AG04449 (cell line): ENCODE results near the gene NLGN4Y.

Experiments used
- CTCF ChIA-PET: fragments of 350-600 bp; formaldehyde crosslinking; extraction: SDS; loops from one replicate; lab custom pipeline; 2021; ENCODE audit warnings: antibody characterized with exemption; lab: Yijun Ruan, JAX
- POLR2A ChIA-PET: fragments of 400-600, 350-600 bp; formaldehyde crosslinking; extraction: SDS; loops from one replicate; lab custom pipeline; 2020; ENCODE audit warnings: antibody characterized with exemption, inconsistent platforms; lab: Yijun Ruan, JAX
- DNase-seq: peaks from one replicate; pipeline ENCODE4 v3.0.0-alpha.2; 2010; ENCODE audit warnings: low read depth, low spot score
- H3K4me3 ChIP-seq: 2 replicates; pipeline ENCODE4 v1.5.1; 2011; ENCODE audit warnings: low read depth, mild to moderate bottlenecking, control low read depth, low read length
- CTCF ChIP-seq: IDR thresholded peaks from one replicate; pipeline ENCODE4 v1.5.1; 2011; ENCODE audit warnings: mild to moderate bottlenecking, moderate library complexity, low read length, control low read depth, inconsistent platforms; ENCODE audit not compliant: insufficient read depth; ENCODE audit errors: missing control alignments

NLGN4Y gene

GRCh38 chrY:14586725-14587124 lies 62.4 kb downstream of the NLGN4Y start:
- ChIA-PET CTCF (no interaction called here), POLR2A (no interaction called here)
- no peak for DNase-seq
- no peak for TF ChIP-seq CTCF
- no peak overlapping the region for H3K4me3 ChIP-seq

GRCh38 chrY:14601372-14601771 lies 77.0 kb downstream of the NLGN4Y start:
- no peak for TF ChIP-seq CTCF
- DNase-seq, result no peak
- ChIA-PET POLR2A (no interaction called here), CTCF (no interaction called here)
- H3K4me3 ChIP-seq, result no peak overlapping the region

- POLR2A ChIA-PET, result no interaction called here
- DNase-seq, result no peak
- no peak for TF ChIP-seq CTCF
- no peak overlapping the region for H3K4me3 ChIP-seq
- CTCF ChIA-PET, result interaction anchor here (2.2 kb wide), 1 partner anchor 15 kb away, joined by 8 read pairs; no protein-coding TSS in a partner anchor
These were observed 93.3 kb downstream of the NLGN4Y start for GRCh38 chrY:14617625-14618024.

- CTCF ChIA-PET, result interaction anchor here (0.9 to 2.2 kb wide), 2 partner anchors 10 to 14 kb away, joined by 3 to 8 read pairs; no protein-coding TSS in a partner anchor
- POLR2A ChIA-PET, result no interaction called here
- H3K4me3 ChIP-seq, result no peak overlapping the region
- TF ChIP-seq CTCF, result peak; percentile 25
- no peak for DNase-seq
These were observed 94.2 kb downstream of the NLGN4Y start for GRCh38 chrY:14618513-14618912.

- CTCF ChIA-PET, result interaction anchor here (1.0 kb wide), 1 partner anchor 9 kb away, joined by 3 read pairs; no protein-coding TSS in a partner anchor
- no peak for TF ChIP-seq CTCF
- H3K4me3 ChIP-seq, result no peak overlapping the region
- DNase-seq, result no peak
- POLR2A ChIA-PET, result no interaction called here
These were observed 103.9 kb downstream of the NLGN4Y start for GRCh38 chrY:14628208-14628607.

- no peak for DNase-seq
- no peak for TF ChIP-seq CTCF
- ChIA-PET POLR2A (no interaction called here), CTCF (interaction anchor here (2.0 kb wide), 1 partner anchor 14 kb away, joined by 8 read pairs; no protein-coding TSS in a partner anchor)
- no peak overlapping the region for H3K4me3 ChIP-seq
These were observed 107.3 kb downstream of the NLGN4Y start for GRCh38 chrY:14631676-14632075.
